GM18858 (cell line): Measurements from ENCODE around the gene KIAA1328.

Experiments
- ATAC-seq: cut with Tn5 transposase; IDR thresholded peaks from one replicate; pipeline ENCODE4 v1.9.1; 2021; ENCODE audit not compliant: unreplicated experiment

Gene KIAA1328

DNA sequence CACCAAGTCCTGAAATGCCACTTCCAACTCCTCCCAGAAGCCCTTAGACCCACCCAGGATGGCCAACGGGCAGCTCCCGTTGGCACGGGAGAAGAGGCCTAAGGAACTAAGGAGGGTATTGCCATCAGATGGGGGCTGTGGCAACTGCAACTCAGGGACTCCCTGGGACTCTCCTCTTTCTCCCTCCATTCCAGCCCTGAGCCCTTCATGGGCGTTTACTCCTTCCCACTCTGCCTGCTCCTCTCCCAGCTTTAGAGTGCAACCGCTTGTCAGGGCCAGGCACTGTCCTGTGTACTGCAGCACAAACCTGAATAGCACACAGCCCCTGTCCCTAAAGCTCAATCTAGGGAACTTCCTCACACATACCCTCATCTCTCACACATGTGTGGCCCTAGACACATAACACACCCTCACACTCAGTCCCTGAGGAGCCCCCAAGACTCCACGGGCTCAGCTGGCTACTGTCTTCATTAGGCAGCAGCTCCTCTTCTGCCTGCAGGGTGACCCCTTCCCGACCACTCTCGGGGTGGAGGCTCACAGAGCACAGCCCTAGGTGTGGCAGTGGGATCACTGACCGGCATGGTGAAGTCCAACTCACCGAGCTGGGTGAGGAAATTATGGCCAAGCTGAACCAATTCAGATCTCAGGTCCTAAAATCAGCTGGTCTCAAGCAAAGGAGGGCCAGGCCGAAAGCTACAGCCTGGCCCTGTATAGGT is 420.4 kb downstream of the KIAA1328 start:
- no peak for ATAC-seq

- no peak for ATAC-seq
These were observed 421.1 kb downstream of the KIAA1328 start for GRCh38 chr18:37249895-37250618.

GRCh38 chr18:37251679-37252078 is 422.8 kb downstream of the KIAA1328 start:
- ATAC-seq = no peak

DNA sequence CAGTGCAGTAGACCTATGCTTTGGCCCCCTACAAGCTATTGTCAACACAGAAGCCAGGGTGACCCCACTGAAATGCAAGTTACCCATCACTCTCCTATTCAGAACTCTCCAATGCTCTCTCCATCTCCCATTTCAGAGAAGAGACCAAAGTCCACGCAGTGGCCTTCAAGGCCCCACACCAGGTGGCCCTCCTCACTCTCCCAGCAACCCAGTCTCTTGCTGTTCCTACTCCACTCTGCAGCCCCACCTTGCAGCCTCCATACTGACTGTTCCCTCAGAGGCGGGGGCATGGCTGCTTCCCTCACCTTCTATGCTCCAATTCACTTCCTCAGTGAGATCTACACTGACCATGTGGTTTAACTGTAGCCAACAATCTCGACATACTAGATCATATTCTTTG is 423.4 kb downstream of the KIAA1328 start:
- ATAC-seq = no peak

GRCh38 chr18:37252854-37253393 is 424.0 kb downstream of the KIAA1328 start:
- ATAC-seq = no peak

DNA sequence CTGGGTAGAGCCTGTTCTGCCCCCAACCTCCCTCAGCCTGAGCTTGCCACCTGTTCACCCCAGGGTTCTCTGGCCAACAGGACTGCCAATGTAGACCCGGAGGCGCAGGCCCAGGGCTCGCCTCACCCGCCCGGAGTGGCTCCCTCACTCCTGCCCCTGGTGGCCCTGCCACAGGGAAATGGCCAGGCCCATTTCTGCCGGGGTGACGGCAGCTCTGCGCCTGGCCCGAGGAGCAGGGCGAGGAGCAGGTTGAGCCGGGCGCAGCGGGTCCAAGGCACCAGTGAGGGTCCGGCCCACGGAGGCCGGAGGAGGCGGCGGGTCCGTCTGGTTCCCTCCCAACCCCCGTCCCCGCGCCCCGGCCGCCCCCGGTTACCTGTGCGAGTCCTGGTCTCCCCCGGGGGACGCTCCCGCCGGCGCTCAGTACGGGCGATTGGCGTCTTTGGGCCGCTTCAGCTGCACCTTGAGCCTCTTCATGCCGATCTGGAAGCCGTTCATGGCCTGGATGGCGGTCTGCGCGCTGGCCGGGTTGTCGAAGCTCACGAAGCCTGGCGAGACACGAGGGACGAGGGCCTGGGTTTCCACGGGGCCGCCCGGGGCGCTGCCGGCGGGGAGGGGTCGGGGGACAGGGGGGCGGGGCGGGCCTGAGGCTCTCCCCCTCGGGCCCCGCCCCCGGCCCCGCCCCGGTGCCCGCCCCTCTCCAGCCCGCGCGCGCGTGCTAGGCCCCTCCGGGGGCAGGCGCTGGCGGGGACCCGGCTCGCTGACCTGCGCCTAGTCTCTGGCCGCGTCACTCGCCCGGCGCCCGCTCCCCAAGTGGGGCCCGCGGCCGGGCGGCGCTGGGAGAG is 424.7 kb downstream of the KIAA1328 start:
- ATAC-seq = no peak

DNA sequence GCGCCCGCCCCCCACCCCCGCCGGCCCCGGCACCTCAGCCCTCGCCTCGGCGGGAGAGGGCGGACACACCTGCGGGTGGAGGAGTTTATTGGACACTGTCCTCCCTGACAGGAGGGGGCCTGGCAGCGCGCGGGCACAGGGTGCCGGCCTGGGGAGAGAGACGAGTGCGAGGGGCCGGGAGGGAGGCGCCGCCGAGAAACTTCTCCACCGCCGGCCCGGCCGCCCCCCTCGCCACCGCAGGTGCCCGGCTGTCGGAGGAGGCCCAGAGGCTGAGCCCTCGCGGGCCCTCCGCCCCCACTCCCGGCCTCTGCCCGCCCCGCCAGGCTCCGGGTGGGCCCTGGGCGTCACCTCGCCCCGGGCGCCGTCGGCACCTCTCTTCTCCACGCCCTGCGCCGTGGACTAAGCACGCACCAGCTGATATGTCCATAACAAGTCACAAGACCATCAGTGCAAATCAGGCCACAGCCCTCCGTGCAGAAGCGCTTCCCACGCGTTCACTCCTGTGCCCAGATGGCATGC is 425.4 kb downstream of the KIAA1328 start:
- ATAC-seq = no peak

DNA sequence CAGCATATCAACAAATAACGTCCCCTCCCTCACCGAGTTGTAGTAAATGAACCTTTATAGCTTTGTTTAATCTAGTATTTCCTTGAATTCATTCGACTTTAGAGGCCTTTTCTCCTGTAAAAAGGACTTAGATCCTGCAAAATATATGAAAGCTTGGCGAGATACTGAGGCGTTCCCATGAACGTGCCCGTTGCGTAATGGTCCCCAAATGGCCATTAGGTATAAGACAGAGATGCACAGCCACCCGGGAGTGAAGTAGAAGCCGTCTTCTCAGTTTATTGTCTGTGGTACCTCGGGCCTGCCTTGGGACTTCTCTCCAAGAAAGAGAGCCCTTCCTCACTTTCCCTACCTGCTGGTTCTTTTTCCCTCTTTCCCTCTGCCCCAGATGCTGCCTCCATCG is 426.0 kb downstream of the KIAA1328 start:
- ATAC-seq = no peak

DNA sequence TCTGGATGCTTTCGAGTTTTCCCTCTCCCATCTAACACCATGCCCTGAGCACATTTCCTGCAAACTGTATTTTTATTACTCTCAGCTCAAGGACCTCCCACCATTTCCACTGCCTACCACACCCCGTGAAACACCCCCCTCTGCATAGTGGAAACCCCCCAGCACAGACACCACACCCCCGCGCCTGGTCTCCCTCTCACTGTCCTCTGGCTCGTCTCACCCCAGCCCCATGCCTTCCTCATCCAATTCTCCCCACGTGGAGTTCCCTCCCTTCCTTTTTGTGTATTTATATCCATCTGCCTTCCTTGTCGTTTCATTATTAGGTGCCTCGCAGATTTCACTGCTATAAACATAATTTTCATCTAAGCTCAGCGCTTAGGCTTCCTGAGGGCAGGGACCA is 429.2 kb downstream of the KIAA1328 start:
- no peak for ATAC-seq

DNA sequence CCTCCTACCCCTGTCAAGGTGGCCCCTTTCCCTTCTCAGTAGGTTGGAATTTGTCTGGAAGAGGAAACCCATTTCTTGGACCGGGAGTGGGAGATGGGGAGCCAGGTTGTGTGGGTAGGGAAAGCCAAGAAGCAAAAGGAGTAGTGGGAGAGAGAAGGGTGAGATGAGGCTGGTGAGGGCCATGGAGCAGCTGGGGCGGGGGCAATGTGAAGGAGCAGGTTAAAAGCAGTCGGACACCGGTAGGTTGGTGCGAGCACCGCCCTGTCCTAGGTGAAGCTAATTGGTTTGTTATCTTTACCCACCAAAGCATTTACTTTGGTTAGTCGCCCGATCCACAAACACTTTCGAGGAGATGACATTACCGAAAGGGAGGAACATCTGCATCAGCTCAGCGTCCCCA is 429.9 kb downstream of the KIAA1328 start:
- ATAC-seq = no peak

DNA sequence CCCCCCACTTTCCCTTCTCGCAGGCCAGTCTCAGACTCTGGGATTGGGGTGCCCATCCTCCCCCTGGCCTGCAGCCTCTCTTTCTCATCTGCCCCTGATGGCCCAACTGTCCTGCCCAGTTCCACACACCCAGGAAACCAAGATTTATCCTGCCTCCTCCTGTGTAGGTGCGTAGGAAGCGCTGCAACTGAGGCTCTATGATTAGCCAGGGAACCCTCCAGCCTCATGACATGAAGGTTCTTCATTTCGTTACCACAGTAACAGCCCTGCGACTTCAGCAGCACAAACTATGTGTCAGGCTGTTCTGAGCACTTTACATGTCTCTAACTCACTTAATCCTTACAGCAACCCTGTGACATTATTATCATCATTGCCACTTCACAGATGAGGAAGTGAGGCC is 430.8 kb downstream of the KIAA1328 start:
- ATAC-seq = no peak

DNA sequence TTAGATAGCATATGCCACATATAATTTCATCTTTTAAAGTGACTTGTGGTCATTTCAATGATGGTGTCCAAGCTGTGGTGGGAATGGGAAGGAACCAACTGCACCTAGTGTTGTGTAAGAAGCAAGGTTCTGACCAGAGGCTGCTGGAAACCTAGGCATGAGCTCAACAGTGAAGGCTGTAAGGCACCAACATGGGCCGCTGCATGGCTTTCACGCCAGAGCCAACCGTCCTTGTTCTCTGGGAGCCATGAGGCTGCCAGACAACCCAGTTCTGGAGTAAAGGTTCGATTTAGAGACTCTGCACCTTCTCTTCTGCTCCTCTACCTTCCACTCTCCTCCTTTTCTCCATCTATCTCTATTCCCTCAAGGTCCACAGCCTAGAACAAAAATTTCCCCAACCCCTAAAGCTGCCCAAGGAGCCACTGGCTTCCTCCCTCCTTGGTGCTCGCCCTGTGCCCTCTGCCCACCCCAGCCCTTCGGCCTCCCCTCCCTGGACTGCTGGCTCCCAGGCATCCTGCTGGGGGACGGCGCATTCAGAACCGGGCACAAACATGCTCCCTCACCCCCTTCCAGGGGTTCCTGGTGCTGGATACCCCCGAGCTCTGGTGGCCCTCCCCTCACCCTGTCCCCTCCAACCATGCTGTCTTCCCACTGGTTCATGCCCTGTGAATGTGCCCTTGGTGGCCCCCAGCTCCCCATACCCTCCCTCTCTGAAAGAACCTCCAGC is 431.6 kb downstream of the KIAA1328 start:
- ATAC-seq = no peak

DNA sequence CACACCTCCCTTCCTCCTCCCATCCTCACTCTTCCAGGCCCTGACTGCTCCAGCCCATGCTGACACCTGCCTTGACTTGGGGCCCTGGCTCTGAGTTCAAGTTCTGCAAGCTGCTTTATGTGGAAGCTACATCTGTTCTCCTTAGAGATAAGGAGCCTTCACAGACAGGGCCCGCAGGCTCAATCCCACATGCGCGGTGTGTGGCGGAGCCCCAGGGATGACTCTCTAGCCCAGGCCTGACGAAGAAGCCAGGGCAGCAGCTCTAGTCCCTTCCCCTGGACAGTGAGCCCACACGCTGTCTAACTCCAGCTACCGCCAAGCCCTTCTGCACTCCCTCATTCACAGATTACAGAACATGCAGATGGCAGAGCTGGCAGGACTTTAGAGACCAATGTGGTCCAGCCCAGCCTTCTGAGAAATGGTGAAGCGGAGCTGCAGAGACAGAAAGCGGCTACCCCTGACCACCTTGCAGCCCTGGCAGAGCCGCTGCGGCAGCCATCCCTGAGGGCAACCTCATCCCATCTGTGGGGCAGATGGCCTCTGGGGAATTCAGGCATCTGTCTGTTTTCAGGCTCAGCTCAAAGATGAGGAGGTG is 432.4 kb downstream of the KIAA1328 start:
- ATAC-seq = no peak

GRCh38 chr18:37261988-37262387 is 433.1 kb downstream of the KIAA1328 start:
- no peak for ATAC-seq

DNA sequence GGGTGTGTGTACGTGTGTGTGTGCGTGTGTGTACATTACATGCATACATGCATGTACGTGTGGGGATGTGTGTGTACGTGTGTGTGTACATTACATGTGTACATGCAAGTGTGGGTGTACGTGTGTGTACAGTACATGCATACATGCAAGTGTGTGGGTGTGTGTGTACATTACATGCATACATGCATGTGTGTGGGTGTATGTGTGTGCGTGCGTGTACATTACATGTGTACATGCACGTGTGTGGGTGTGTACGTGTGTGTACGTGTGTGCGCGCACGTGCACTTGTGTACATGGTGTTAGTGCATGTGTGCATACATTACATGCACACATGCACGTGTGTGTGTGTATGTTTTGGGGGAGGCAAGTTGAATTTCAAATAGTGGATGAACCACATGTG is 436.0 kb downstream of the KIAA1328 start:
- no peak for ATAC-seq

- ATAC-seq = no peak
These were observed 436.5 kb downstream of the KIAA1328 start for GRCh38 chr18:37265382-37265781.

DNA sequence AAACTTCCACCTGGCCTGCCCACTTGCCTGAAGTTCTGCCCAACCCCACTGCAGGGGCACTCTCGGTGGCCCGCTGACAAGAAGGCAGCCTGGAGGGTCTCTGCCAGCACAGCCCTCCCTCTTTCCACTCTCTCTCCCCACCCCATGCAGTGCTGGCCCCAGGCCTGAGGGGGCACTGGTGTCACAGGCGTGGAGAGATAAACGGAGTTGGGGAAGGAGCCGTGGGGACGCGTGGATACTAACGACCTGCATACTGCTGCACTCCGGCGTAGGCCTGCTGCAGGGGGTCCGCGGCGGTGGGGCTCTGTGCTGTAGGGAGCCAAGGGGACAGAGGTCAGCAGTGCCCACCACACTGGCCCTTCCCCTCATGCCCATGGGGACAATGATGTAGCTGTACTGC is 437.4 kb downstream of the KIAA1328 start:
- no peak for ATAC-seq

GRCh38 chr18:37270038-37270665 is 441.2 kb downstream of the KIAA1328 start:
- ATAC-seq = no peak

DNA sequence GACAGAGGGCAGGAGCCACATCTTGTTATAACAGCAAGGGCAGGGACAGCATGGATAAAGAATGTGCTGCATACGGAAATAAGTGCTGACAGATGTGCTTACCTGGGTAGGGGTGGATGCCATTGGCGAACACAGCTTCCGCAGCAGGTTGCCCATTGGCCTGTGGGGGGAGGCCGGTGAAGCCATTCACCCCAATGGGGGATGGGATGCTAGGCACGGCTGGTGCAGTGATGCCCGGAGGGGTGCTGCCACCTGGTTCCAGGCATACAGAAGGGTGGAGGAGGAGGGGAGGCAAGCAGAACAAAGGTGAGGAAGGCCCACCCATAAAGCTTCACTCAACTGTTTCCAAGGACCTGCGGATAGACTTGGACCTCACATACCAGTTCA is 441.7 kb downstream of the KIAA1328 start:
- ATAC-seq = no peak

DNA sequence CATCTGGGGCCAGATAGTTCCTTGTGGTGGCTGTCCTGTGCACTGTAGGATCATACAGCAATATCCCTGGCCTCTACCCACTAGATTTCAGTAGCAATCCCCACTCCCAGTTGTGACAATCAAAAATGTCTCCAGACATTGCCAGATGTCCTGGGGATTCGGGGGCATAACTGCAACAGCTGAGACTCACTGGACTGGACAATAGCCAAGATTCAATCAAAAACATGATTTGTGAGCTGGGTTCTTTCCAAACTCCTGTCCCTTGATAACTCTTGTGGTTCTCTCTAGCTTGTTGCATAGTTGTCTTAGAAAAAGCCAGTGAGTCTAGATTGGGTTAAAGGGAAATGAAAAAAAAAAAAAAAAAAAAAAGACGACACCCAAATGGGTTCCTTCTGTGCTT is 443.3 kb downstream of the KIAA1328 start:
- ATAC-seq = no peak
